ENCODE data around the gene SH3BP1. TPM values are rescaled to one million over a fixed set of nuclear protein-coding genes. Genes with fewer than 3 reads are reported as not detected.

The SH3BP1 gene
- total and polyA plus RNA-seq, 2 of the 13 experiments (the other 11 are each of a cell fraction or from before 2014, with no cell fraction given), result 8.4 to 18.5 TPM

DNA sequence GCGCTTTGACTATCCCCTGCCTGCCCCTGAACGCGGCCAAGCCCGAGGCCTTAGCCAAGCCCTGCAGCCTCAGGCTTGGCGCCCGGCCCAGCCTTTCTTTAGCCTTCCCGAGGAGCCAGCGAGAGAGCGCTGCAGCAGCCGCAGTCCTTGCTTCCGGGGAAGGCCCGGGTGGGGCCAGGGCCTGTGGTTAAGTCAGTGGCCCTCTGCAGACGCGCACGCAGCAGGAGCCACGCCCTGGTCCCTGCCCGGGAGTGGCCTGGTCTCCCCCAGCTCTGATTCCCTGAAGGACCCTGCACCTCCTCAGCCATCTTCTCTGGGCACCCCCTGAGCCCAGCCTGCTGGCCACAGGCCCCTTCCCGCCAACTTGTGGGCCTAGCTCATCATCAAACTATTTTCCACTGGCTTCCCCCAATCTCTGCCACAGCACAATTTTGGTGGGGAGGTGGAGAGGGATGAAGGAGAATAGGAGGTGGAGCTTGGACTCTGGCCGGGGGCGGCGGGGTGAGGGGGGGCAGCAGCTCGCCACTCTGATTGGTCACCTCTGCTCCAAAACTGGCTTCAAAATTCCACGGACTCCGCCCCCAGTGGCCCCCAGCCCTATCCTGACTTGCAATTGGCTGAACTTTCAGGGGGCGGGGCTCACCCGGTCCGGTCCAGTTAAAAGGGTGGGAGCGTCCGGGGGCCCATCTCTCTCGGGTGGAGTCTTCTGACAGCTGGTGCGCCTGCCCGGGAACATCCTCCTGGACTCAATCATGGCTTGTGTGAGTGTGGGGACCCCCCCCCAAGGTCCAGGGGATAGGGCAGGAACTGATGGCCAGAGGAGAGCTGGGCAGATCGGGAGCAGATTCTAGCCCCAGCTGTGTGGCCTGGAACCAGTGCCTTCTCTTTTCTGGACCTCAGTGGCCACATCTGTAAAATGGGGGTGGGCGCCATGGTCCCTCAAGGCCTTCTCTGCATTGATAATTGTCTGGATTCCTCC lies 35.8 kb downstream of the SH3BP1 start, which contains the start of gene LGALS1 (continued):
- TF ChIP-seq, protein P1, sequence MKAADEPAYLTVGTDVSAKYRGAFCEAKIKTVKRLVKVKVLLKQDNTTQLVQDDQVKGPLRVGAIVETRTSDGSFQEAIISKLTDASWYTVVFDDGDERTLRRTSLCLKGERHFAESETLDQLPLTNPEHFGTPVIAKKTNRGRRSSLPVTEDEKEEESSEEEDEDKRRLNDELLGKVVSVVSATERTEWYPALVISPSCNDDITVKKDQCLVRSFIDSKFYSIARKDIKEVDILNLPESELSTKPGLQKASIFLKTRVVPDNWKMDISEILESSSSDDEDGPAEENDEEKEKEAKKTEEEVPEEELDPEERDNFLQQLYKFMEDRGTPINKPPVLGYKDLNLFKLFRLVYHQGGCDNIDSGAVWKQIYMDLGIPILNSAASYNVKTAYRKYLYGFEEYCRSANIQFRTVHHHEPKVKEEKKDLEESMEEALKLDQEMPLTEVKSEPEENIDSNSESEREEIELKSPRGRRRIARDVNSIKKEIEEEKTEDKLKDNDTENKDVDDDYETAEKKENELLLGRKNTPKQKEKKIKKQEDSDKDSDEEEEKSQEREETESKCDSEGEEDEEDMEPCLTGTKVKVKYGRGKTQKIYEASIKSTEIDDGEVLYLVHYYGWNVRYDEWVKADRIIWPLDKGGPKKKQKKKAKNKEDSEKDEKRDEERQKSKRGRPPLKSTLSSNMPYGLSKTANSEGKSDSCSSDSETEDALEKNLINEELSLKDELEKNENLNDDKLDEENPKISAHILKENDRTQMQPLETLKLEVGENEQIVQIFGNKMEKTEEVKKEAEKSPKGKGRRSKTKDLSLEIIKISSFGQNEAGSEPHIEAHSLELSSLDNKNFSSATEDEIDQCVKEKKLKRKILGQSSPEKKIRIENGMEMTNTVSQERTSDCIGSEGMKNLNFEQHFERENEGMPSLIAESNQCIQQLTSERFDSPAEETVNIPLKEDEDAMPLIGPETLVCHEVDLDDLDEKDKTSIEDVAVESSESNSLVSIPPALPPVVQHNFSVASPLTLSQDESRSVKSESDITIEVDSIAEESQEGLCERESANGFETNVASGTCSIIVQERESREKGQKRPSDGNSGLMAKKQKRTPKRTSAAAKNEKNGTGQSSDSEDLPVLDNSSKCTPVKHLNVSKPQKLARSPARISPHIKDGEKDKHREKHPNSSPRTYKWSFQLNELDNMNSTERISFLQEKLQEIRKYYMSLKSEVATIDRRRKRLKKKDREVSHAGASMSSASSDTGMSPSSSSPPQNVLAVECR (CRISPR knock-in tag; IDR thresholded peaks at IDR 0.05; ENCODE audit: borderline replicate concordance), result peak; percentile 21; the same call in 1 of the 2 replicates
- TF ChIP-seq, protein P2, sequence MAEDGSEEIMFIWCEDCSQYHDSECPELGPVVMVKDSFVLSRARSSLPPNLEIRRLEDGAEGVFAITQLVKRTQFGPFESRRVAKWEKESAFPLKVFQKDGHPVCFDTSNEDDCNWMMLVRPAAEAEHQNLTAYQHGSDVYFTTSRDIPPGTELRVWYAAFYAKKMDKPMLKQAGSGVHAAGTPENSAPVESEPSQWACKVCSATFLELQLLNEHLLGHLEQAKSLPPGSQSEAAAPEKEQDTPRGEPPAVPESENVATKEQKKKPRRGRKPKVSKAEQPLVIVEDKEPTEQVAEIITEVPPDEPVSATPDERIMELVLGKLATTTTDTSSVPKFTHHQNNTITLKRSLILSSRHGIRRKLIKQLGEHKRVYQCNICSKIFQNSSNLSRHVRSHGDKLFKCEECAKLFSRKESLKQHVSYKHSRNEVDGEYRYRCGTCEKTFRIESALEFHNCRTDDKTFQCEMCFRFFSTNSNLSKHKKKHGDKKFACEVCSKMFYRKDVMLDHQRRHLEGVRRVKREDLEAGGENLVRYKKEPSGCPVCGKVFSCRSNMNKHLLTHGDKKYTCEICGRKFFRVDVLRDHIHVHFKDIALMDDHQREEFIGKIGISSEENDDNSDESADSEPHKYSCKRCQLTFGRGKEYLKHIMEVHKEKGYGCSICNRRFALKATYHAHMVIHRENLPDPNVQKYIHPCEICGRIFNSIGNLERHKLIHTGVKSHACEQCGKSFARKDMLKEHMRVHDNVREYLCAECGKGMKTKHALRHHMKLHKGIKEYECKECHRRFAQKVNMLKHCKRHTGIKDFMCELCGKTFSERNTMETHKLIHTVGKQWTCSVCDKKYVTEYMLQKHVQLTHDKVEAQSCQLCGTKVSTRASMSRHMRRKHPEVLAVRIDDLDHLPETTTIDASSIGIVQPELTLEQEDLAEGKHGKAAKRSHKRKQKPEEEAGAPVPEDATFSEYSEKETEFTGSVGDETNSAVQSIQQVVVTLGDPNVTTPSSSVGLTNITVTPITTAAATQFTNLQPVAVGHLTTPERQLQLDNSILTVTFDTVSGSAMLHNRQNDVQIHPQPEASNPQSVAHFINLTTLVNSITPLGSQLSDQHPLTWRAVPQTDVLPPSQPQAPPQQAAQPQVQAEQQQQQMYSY (CRISPR knock-in tag; IDR thresholded peaks at IDR 0.05), result no peak
- TF ChIP-seq MIER3 (CRISPR knock-in tag; IDR thresholded peaks at IDR 0.05; ENCODE audit: borderline replicate concordance) (peak; percentile 14; the same call in 1 of the 2 replicates), ZNF556 (CRISPR knock-in tag; IDR thresholded peaks at IDR 0.05; ENCODE audit: borderline replicate concordance) (0 out of 2 replicates have a peak, but pooled peaks have one; percentile 6), RBFOX2 (IDR thresholded peaks at IDR 0.05; ENCODE audit: low read depth, low read length) (peak; percentile 43), HCFC1 (IDR thresholded peaks at IDR 0.05; ENCODE audit: low read depth, low read length) (no peak), DMAP1 (CRISPR knock-in tag; IDR thresholded peaks at IDR 0.05) (peak; percentile 27; the same call in 1 of the 2 replicates), SP2 (CRISPR knock-in tag; IDR thresholded peaks at IDR 0.05) (peak; percentile 49; the same call in 1 of the 2 replicates), PHF8 (CRISPR knock-in tag; IDR thresholded peaks at IDR 0.05) (peak; percentile 51), SPEN (CRISPR knock-in tag; IDR thresholded peaks at IDR 0.05; ENCODE audit: low read depth) (peak; percentile 63), GATAD2A (CRISPR knock-in tag; IDR thresholded peaks at IDR 0.05) (peak; percentile 45), ZFP1 (CRISPR knock-in tag; IDR thresholded peaks at IDR 0.05) (no peak)
- TF ChIP-seq, protein P3, sequence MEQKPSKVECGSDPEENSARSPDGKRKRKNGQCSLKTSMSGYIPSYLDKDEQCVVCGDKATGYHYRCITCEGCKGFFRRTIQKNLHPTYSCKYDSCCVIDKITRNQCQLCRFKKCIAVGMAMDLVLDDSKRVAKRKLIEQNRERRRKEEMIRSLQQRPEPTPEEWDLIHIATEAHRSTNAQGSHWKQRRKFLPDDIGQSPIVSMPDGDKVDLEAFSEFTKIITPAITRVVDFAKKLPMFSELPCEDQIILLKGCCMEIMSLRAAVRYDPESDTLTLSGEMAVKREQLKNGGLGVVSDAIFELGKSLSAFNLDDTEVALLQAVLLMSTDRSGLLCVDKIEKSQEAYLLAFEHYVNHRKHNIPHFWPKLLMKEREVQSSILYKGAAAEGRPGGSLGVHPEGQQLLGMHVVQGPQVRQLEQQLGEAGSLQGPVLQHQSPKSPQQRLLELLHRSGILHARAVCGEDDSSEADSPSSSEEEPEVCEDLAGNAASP (CRISPR knock-in tag; IDR thresholded peaks at IDR 0.05; ENCODE audit: borderline replicate concordance), result no peak
- TF ChIP-seq, protein P4, sequence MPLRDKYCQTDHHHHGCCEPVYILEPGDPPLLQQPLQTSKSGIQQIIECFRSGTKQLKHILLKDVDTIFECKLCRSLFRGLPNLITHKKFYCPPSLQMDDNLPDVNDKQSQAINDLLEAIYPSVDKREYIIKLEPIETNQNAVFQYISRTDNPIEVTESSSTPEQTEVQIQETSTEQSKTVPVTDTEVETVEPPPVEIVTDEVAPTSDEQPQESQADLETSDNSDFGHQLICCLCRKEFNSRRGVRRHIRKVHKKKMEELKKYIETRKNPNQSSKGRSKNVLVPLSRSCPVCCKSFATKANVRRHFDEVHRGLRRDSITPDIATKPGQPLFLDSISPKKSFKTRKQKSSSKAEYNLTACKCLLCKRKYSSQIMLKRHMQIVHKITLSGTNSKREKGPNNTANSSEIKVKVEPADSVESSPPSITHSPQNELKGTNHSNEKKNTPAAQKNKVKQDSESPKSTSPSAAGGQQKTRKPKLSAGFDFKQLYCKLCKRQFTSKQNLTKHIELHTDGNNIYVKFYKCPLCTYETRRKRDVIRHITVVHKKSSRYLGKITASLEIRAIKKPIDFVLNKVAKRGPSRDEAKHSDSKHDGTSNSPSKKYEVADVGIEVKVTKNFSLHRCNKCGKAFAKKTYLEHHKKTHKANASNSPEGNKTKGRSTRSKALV (CRISPR knock-in tag; IDR thresholded peaks at IDR 0.05), result 0 out of 2 replicates have a peak, but pooled peaks have one; percentile 40
- TF ChIP-seq, protein P5, sequence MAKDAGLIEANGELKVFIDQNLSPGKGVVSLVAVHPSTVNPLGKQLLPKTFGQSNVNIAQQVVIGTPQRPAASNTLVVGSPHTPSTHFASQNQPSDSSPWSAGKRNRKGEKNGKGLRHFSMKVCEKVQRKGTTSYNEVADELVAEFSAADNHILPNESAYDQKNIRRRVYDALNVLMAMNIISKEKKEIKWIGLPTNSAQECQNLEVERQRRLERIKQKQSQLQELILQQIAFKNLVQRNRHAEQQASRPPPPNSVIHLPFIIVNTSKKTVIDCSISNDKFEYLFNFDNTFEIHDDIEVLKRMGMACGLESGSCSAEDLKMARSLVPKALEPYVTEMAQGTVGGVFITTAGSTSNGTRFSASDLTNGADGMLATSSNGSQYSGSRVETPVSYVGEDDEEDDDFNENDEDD (CRISPR knock-in tag; IDR thresholded peaks at IDR 0.05; ENCODE audit: borderline replicate concordance), result peak; percentile 52; the same call in 1 of the 2 replicates

All from HepG2 (cell line).